Measurements from ENCODE around the gene WDR59. TPM values are rescaled to one million over a fixed set of nuclear protein-coding genes. Genes with fewer than 3 reads are reported as not detected.

The WDR59 gene
- total and polyA plus RNA-seq, 9 of the 15 experiments (the other 6 are each of a cell fraction or from before 2014, with no cell fraction given), result 12.7 to 126 (median 34.7) TPM

DNA sequence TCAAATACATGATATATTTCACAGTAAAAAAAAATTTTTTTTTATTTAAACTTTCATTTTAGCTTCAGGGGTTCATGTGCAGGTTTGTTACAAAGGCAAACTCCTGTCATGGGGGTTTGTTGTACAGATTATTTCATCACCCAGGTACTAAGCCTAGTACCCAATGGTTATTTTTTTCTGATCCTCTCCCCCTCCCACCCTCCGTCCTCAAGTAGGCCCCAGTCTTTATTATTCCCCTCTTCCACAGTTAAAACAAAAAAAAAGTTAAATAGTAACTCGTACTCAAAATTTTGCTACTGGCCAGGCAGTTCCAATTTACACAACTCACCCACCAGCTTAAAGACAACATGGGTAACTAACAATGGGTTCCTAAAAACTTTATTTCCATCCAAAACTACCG, 63.9 kb downstream of the WDR59 start:
- no peaks in the 10 kb centered on the region for H3K4me1 ChIP-seq (replicated peaks in 1 of 2; ENCODE audit: control insufficient read depth in 2 of 2, insufficient read depth in 2 of 2, low read length in 2 of 2)
- POLR2A ChIA-PET, result no interaction called here
- no TSS peak for BruUV-seq (replicated peaks)
- no peak overlapping the region for H3K27ac ChIP-seq (ENCODE audit: extremely low read depth, low read depth, low read length)
- H3K9ac ChIP-seq (ENCODE audit: insufficient read depth in 1 of 2, low read depth in 2 of 2, low read length in 2 of 2), result no peak overlapping the region
- TF ChIP-seq STAT5A (IDR thresholded peaks at IDR 0.05; ENCODE audit: borderline replicate concordance, low read length) (no peak), BACH1 (tag; IDR thresholded peaks at IDR 0.05) (no peak), STAG1 (CRISPR knock-in tag; IDR thresholded peaks at IDR 0.05; ENCODE audit: borderline replicate concordance) (no peak), BMI1 (IDR thresholded peaks at IDR 0.05; ENCODE audit: low read length) (no peak), RBM39 (optimal IDR thresholded peaks at IDR 0.05; ENCODE audit: low read depth, low read length) (no peak), RAD21 (CRISPR knock-in tag; conservative IDR thresholded peaks at IDR 0.05 in 1 of 2, IDR thresholded peaks at IDR 0.05 in 1 of 2) (no peak)
- TF ChIP-seq, protein P1, sequence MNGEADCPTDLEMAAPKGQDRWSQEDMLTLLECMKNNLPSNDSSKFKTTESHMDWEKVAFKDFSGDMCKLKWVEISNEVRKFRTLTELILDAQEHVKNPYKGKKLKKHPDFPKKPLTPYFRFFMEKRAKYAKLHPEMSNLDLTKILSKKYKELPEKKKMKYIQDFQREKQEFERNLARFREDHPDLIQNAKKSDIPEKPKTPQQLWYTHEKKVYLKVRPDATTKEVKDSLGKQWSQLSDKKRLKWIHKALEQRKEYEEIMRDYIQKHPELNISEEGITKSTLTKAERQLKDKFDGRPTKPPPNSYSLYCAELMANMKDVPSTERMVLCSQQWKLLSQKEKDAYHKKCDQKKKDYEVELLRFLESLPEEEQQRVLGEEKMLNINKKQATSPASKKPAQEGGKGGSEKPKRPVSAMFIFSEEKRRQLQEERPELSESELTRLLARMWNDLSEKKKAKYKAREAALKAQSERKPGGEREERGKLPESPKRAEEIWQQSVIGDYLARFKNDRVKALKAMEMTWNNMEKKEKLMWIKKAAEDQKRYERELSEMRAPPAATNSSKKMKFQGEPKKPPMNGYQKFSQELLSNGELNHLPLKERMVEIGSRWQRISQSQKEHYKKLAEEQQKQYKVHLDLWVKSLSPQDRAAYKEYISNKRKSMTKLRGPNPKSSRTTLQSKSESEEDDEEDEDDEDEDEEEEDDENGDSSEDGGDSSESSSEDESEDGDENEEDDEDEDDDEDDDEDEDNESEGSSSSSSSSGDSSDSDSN (IDR thresholded peaks at IDR 0.05; ENCODE audit: borderline replicate concordance in 1 of 2, low read depth in 2 of 2, low read length in 2 of 2), result no peak
- intact Hi-C loops (cut with micrococcal nuclease), result no loop called here
- no peak overlapping the region for H3K4me2 ChIP-seq (ENCODE audit: insufficient read depth, low read length)
- CTCF ChIA-PET (ENCODE audit: low intra/inter-chr PET ratio), result no interaction called here
- H3K9me3 ChIP-seq (replicated peaks; ENCODE audit: control insufficient read depth, insufficient read depth, low read depth, low read length), result no peaks in the 10 kb centered on the region
- ATAC-seq (no peak), FAIRE-seq (no peak), DNase-seq (ENCODE audit: extremely low read depth in 1 of 4, low spot score in 3 of 4) (no peak)
- H3K4me3 ChIP-seq, result no peak overlapping the region
- no peaks in the 10 kb centered on the region for H3K9me1 ChIP-seq (ENCODE audit: control insufficient read depth, insufficient read depth, low read length)
- no peaks in the 10 kb centered on the region for H3K27me3 ChIP-seq (ENCODE audit: control insufficient read depth in 2 of 2, insufficient read depth in 2 of 2, low read length in 2 of 2)
- H3K79me2 ChIP-seq (ENCODE audit: control insufficient read depth, insufficient read depth, low read length), result no peaks in the 10 kb centered on the region
- H4K20me1 ChIP-seq (replicated peaks; ENCODE audit: control insufficient read depth, insufficient read depth, low read length), result no peaks in the 10 kb centered on the region
- peaks cover 61% of the 10 kb centered on the region; the same call in 2 of the 3 replicates for H3K36me3 ChIP-seq (ENCODE audit: control insufficient read depth, insufficient read depth, low read length)
- in situ Hi-C loops (cut with MboI), result no loop called here
- no peak overlapping the region for H2AFZ ChIP-seq (ENCODE audit: low read depth, low read length)
- WGBS (ENCODE audit: insufficient coverage, low coverage, missing lambda C conversion rate), result 81% methylated on average over 3 of the region's 3 CpGs
